SK-N-SH (cell line): ENCODE measurements around the gene RPP14. TPM values are rescaled to one million over a fixed set of nuclear protein-coding genes. Genes with fewer than 3 reads are reported as not detected.

Experiments
- CTCF ChIA-PET: fragments of 300-600, 350-600 bp; formaldehyde crosslinking; extraction: SDS; loops from one replicate; lab custom pipeline; 2021; lab: Yijun Ruan, JAX
- POLR2A ChIA-PET: fragments of 350-600 bp; sonication (Branson Sonifier 250); formaldehyde crosslinking; extraction: SDS; loops from one replicate; lab custom pipeline; 2020; ENCODE audit warnings: antibody characterized with exemption, inconsistent platforms; lab: Yijun Ruan, JAX
- DNase-seq: peaks from one replicate; pipeline ENCODE4 v3.0.0; 2012
- H2AFZ ChIP-seq: fragments of 200-600 bp; sonication (generic); 2 replicates; pipeline ENCODE4 v1.8.1; 2016; ENCODE audit warnings: antibody characterized with exemption, mild to moderate bottlenecking, low read depth
- H3F3A ChIP-seq: fragments of 200-600 bp; sonication (generic); replicated peaks from 2 replicates; pipeline ENCODE3; 2016; ENCODE audit warnings: antibody characterized with exemption, mild to moderate bottlenecking; ENCODE audit not compliant: insufficient read depth
- H3K27ac ChIP-seq, 2 experiments: fragments of 200-500 bp in 1 of 2; fragments of 200-600 bp in 1 of 2; sonication (Bioruptor generic) in 1 of 2; sonication (generic), shearing (Covaris generic) in 1 of 2; 2 replicates each; pipeline versions ENCODE4 v1.5.1 to v1.6.1; 2014 to 2016; ENCODE audit warnings: low read depth in 2 of 2, inconsistent platforms in 1 of 2, low read length in 1 of 2, mild to moderate bottlenecking in 1 of 2, mixed read lengths in 1 of 2
- H3K27me3 ChIP-seq: fragments of 200-600 bp; sonication (generic), shearing (Covaris generic); 2 replicates; pipeline ENCODE4 v1.6.1; 2016; ENCODE audit warnings: mixed run types; ENCODE audit not compliant: insufficient read depth
- H3K36me3 ChIP-seq, 2 experiments: fragments of 200-500 bp in 1 of 2; fragments of 200-600 bp in 1 of 2; sonication (Bioruptor generic) in 1 of 2; sonication (generic) in 1 of 2; replicated peaks in 1 of 2; 2 replicates each; pipeline versions ENCODE3 to v1.5.1; 2014 to 2016; ENCODE audit warnings: low read length in 1 of 2, mild to moderate bottlenecking in 1 of 2; ENCODE audit not compliant: insufficient read depth in 2 of 2, control insufficient read depth in 1 of 2
- H3K4me1 ChIP-seq, 2 experiments: fragments of 200-500 bp in 1 of 2; fragments of 200-600 bp in 1 of 2; sonication (Bioruptor generic) in 1 of 2; sonication (generic), shearing (Covaris generic) in 1 of 2; 2 replicates each; pipeline versions ENCODE4 v1.5.1 to v1.6.1; 2014 to 2016; ENCODE audit warnings: low read depth in 1 of 2, low read length in 1 of 2, mixed run types in 1 of 2; ENCODE audit not compliant: insufficient read depth in 2 of 2, control insufficient read depth in 1 of 2
- H3K4me2 ChIP-seq: fragments of 200-600 bp; sonication (generic), shearing (Covaris generic); 2 replicates; pipeline ENCODE4 v1.6.1; 2017; ENCODE audit warnings: mixed run types
- H3K4me3 ChIP-seq, 2 experiments: fragments of 200-500 bp in 1 of 2; fragments of 200-600 bp in 1 of 2; sonication (Bioruptor generic) in 1 of 2; sonication (generic), shearing (Covaris generic) in 1 of 2; 2 replicates each; pipeline versions ENCODE4 v1.5.1 to v1.8.1; 2014 to 2016; ENCODE audit warnings: low read depth in 2 of 2, inconsistent platforms in 1 of 2, low read length in 1 of 2, mild to moderate bottlenecking in 1 of 2, mixed read lengths in 1 of 2, moderate library complexity in 1 of 2
- H3K79me2 ChIP-seq: fragments of 200-600 bp; sonication (generic); 2 replicates; pipeline ENCODE4 v1.8.1; 2017; ENCODE audit warnings: mild to moderate bottlenecking; ENCODE audit not compliant: insufficient read depth
- H3K9ac ChIP-seq: fragments of 200-600 bp; sonication (generic); 2 replicates; pipeline ENCODE4 v1.6.1; 2017; ENCODE audit warnings: mixed run types
- H3K9me2 ChIP-seq: fragments of 200-600 bp; sonication (generic); 2 replicates; pipeline ENCODE4 v1.6.1; 2017; ENCODE audit warnings: mixed run types
- H3K9me3 ChIP-seq: fragments of 200-600 bp; sonication (generic); 2 replicates; pipeline ENCODE4 v1.6.1; 2017; ENCODE audit warnings: mixed run types, mild to moderate bottlenecking, moderate library complexity
- H4K20me1 ChIP-seq: fragments of 200-600 bp; sonication (generic); 2 replicates; pipeline ENCODE4 v1.6.1; 2017; ENCODE audit warnings: mild to moderate bottlenecking, mixed run types; ENCODE audit not compliant: insufficient read depth
- CHD2 ChIP-seq: fragments of 150-350 bp; IDR thresholded peaks from 2 replicates; pipeline ENCODE4 v1.6.1; 2018; ENCODE audit warnings: low read length; ENCODE audit not compliant: partially characterized antibody
- ELF1 ChIP-seq: IDR thresholded peaks from 2 replicates; pipeline ENCODE4 v1.4.0; 2012
- FOSL2 ChIP-seq: IDR thresholded peaks from 2 replicates; pipeline ENCODE4 v1.4.0; 2012; ENCODE audit warnings: low read depth, mild to moderate bottlenecking, moderate library complexity, borderline replicate concordance
- FOXJ3 ChIP-seq: sonication (generic); formaldehyde crosslinking; IDR thresholded peaks from 2 replicates; pipeline ENCODE4 v1.5.1; 2020; ENCODE audit warnings: mild to moderate bottlenecking, missing genetic modification reagents
- FOXM1 ChIP-seq: IDR thresholded peaks from 2 replicates; pipeline ENCODE4 v1.4.0; 2012; ENCODE audit warnings: low read depth, mild to moderate bottlenecking
- GATA2 ChIP-seq: sonication (generic); formaldehyde crosslinking; IDR thresholded peaks from 2 replicates; pipeline ENCODE4 v1.5.0; 2020; ENCODE audit warnings: mild to moderate bottlenecking, missing genetic modification reagents
- IRF3 ChIP-seq: fragments of 150-350 bp; IDR thresholded peaks from 2 replicates; pipeline ENCODE4 v1.6.1; 2016; ENCODE audit warnings: mild to moderate bottlenecking, low read depth, low read length
- MAX ChIP-seq: IDR thresholded peaks from 2 replicates; pipeline ENCODE4 v1.4.0; 2012; ENCODE audit warnings: low read depth
- MEF2A ChIP-seq: IDR thresholded peaks from 2 replicates; pipeline ENCODE4 v1.4.0; 2012; ENCODE audit warnings: low read depth, borderline replicate concordance
- NFIC ChIP-seq: IDR thresholded peaks from 2 replicates; pipeline ENCODE4 v1.4.0; 2012; ENCODE audit warnings: borderline replicate concordance
- RFX5 ChIP-seq: IDR thresholded peaks from 2 replicates; pipeline ENCODE4 v1.6.1; 2012; ENCODE audit warnings: mild to moderate bottlenecking, improper control_type of control experiment, low read length
- TAF1 ChIP-seq: IDR thresholded peaks from 2 replicates; pipeline ENCODE4 v1.6.1; 2012; ENCODE audit warnings: low read depth, mild to moderate bottlenecking, low read length, moderate library complexity, borderline replicate concordance
- YY1 ChIP-seq: IDR thresholded peaks from 2 replicates; pipeline ENCODE4 v1.4.0; 2012; ENCODE audit warnings: low read depth, mild to moderate bottlenecking
- WGBS: methylation state at CpG from one replicate; pipeline ENCODE4 v1.1.6; 2017; ENCODE audit warnings: low lambda C conversion rate; 5-methylcytosine and 5-hydroxymethylcytosine counted together
- polyA plus RNA-seq, 3 experiments: library from polyadenylated mRNA; depleted of rRNA; stranded (reverse); fragments of >200 nt; gene quantifications; 2 replicates each; pipeline ENCODE4 v1.2.3, GENCODE V29; 2012
- TF ChIP-seq, protein P1 (sequence below): fragments of 200-600 bp; sonication (generic); IDR thresholded peaks from 2 replicates; pipeline ENCODE4 v1.6.1; 2017; ENCODE audit warnings: antibody characterized with exemption, mild to moderate bottlenecking, moderate library complexity
- TF ChIP-seq, protein P2 (sequence below): IDR thresholded peaks from 2 replicates; pipeline ENCODE4 v1.4.0; 2012; ENCODE audit warnings: low read depth, borderline replicate concordance

The RPP14 gene
- polyA plus RNA-seq, 1 of the 3 experiments (the other 2 are of a cell fraction), result 8.3 TPM

- DNase-seq, result no peak
- no peak overlapping the region for H3K4me3 ChIP-seq
- H3K9me2 ChIP-seq, result no peaks in the 10 kb centered on the region
- CTCF ChIA-PET, result interaction anchor here (1.0 kb wide), 1 partner anchor 24 kb away, joined by 4 read pairs; no protein-coding TSS in a partner anchor
- no peaks in the 10 kb centered on the region for H3K27me3 ChIP-seq
- no peaks in the 10 kb centered on the region for H4K20me1 ChIP-seq
- POLR2A ChIA-PET, result no interaction called here
- H3K9ac ChIP-seq, result no peak overlapping the region
- WGBS, result 87% methylated on average over 3 of the region's 3 CpGs
- TF ChIP-seq FOSL2, result no peak
- TF ChIP-seq YY1, result no peak
- TF ChIP-seq IRF3, result no peak
- TF ChIP-seq, protein P1, sequence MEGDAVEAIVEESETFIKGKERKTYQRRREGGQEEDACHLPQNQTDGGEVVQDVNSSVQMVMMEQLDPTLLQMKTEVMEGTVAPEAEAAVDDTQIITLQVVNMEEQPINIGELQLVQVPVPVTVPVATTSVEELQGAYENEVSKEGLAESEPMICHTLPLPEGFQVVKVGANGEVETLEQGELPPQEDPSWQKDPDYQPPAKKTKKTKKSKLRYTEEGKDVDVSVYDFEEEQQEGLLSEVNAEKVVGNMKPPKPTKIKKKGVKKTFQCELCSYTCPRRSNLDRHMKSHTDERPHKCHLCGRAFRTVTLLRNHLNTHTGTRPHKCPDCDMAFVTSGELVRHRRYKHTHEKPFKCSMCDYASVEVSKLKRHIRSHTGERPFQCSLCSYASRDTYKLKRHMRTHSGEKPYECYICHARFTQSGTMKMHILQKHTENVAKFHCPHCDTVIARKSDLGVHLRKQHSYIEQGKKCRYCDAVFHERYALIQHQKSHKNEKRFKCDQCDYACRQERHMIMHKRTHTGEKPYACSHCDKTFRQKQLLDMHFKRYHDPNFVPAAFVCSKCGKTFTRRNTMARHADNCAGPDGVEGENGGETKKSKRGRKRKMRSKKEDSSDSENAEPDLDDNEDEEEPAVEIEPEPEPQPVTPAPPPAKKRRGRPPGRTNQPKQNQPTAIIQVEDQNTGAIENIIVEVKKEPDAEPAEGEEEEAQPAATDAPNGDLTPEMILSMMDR, result no peak
- TF ChIP-seq FOXJ3 (CRISPR knock-in tag), result no peak
- no peak for TF ChIP-seq CHD2
- TF ChIP-seq, protein P2, sequence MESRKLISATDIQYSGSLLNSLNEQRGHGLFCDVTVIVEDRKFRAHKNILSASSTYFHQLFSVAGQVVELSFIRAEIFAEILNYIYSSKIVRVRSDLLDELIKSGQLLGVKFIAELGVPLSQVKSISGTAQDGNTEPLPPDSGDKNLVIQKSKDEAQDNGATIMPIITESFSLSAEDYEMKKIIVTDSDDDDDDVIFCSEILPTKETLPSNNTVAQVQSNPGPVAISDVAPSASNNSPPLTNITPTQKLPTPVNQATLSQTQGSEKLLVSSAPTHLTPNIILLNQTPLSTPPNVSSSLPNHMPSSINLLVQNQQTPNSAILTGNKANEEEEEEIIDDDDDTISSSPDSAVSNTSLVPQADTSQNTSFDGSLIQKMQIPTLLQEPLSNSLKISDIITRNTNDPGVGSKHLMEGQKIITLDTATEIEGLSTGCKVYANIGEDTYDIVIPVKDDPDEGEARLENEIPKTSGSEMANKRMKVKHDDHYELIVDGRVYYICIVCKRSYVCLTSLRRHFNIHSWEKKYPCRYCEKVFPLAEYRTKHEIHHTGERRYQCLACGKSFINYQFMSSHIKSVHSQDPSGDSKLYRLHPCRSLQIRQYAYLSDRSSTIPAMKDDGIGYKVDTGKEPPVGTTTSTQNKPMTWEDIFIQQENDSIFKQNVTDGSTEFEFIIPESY, result no peak
- no peak for TF ChIP-seq RFX5
- no peak for TF ChIP-seq TAF1
- no peak for TF ChIP-seq NFIC
- TF ChIP-seq MAX, result no peak
- peaks cover 7% of the 10 kb centered on the region for H3F3A ChIP-seq
- no peaks in the 10 kb centered on the region for H3K36me3 ChIP-seq
- no peak overlapping the region for H3K27ac ChIP-seq
- H3K9me3 ChIP-seq, result no peaks in the 10 kb centered on the region
- no peaks in the 10 kb centered on the region for H3K79me2 ChIP-seq
- no peak overlapping the region for H3K4me2 ChIP-seq
- no peak overlapping the region for H2AFZ ChIP-seq
- peaks cover 0 to 3% of the 10 kb centered on the region in 2 experiments; a peak in 1 of 4 replicates for H3K4me1 ChIP-seq
These were observed 51.4 kb downstream of the RPP14 start for GRCh38 chr3:58357402-58357801.

- H3K9me2 ChIP-seq, result no peaks in the 10 kb centered on the region
- H4K20me1 ChIP-seq, result no peaks in the 10 kb centered on the region
- H3K9ac ChIP-seq, result no peak overlapping the region
- H3K9me3 ChIP-seq, result no peaks in the 10 kb centered on the region
- H3K4me3 ChIP-seq, result no peak overlapping the region
- no peaks in the 10 kb centered on the region for H3K27me3 ChIP-seq
- no peak overlapping the region for H2AFZ ChIP-seq
- no peaks in the 10 kb centered on the region for H3K36me3 ChIP-seq
- H3K79me2 ChIP-seq, result no peaks in the 10 kb centered on the region
- H3K4me1 ChIP-seq, result peaks cover 0 to 3% of the 10 kb centered on the region in 2 experiments; a peak in 1 of 4 replicates
- ChIA-PET CTCF (interaction anchor here (1.0 kb wide), 1 partner anchor 24 kb away, joined by 4 read pairs; no protein-coding TSS in a partner anchor), POLR2A (no interaction called here)
- no peak for TF ChIP-seq GATA2 (CRISPR knock-in tag)
- TF ChIP-seq MEF2A, result no peak
- TF ChIP-seq ELF1, result no peak
- TF ChIP-seq CHD2, result no peak
- TF ChIP-seq FOSL2, result no peak
- no peak for TF ChIP-seq FOXM1
- no peak overlapping the region for H3K27ac ChIP-seq
- 97% methylated on average over 3 of the region's 3 CpGs for WGBS
- DNase-seq, result no peak
- peaks cover 7% of the 10 kb centered on the region for H3F3A ChIP-seq
- H3K4me2 ChIP-seq, result no peak overlapping the region
These were observed 52.0 kb downstream of the RPP14 start for GRCh38 chr3:58358092-58358491.
